SK-N-SH (cell line): ENCODE measurements around the gene DNAH11.

Experiments
- CHD2 ChIP-seq: fragments of 150-350 bp; IDR thresholded peaks from 2 replicates; pipeline ENCODE4 v1.6.1; 2018; ENCODE audit warnings: low read length; ENCODE audit not compliant: partially characterized antibody
- EZH2phosphoT487 ChIP-seq: fragments of 200-600 bp; sonication (generic); IDR thresholded peaks from 2 replicates; pipeline ENCODE4 v1.6.1; 2017; ENCODE audit warnings: low read depth, mixed run types, mild to moderate bottlenecking, antibody characterized with exemption, moderate library complexity, borderline replicate concordance
- FOXJ3 ChIP-seq: sonication (generic); formaldehyde crosslinking; IDR thresholded peaks from 2 replicates; pipeline ENCODE4 v1.5.1; 2020; ENCODE audit warnings: mild to moderate bottlenecking, missing genetic modification reagents
- FOXM1 ChIP-seq: IDR thresholded peaks from 2 replicates; pipeline ENCODE4 v1.4.0; 2012; ENCODE audit warnings: low read depth, mild to moderate bottlenecking
- JUND ChIP-seq: IDR thresholded peaks from 2 replicates; pipeline ENCODE4 v1.4.0; 2012
- RCOR1 ChIP-seq: fragments of 150-350 bp; IDR thresholded peaks from 2 replicates; pipeline ENCODE4 v1.6.1; 2017; ENCODE audit warnings: antibody characterized with exemption, low read length
- YY1 ChIP-seq: IDR thresholded peaks from 2 replicates; pipeline ENCODE4 v1.4.0; 2012; ENCODE audit warnings: low read depth, mild to moderate bottlenecking
- TF ChIP-seq, protein P1 (sequence below): fragments of 200-600 bp; sonication (generic); IDR thresholded peaks from 2 replicates; pipeline ENCODE4 v1.6.1; 2017; ENCODE audit warnings: antibody characterized with exemption, mild to moderate bottlenecking, moderate library complexity
- TF ChIP-seq, protein P2 (sequence below): IDR thresholded peaks from 2 replicates; pipeline ENCODE4 v1.6.1; 2012; ENCODE audit warnings: mild to moderate bottlenecking, low read depth, low read length, moderate library complexity

DNA sequence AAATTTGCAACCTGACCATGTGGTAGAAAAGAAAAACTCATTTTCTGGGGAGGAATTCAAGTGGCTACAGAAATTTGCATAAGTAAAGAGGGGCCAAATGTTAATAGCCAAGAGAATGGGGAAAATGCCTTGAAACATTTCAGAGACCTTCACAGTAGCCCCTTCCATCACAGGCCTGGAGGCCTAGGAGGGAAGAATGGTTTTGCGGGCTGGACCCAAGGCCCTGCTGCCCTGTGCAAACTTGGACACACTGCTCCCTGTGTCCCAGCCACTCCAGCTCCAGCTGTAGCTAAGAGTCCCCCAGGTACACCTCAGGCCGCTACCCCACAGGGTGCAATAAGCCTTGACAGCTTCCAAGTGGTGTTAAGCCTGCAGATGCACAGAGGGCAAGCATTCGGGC is 16.4 kb upstream of the DNAH11 start:
- TF ChIP-seq FOXM1 (no peak), EZH2phosphoT487 (no peak), FOXJ3 (no peak), YY1 (no peak), JUND (no peak), CHD2 (no peak), RCOR1 (no peak)
- TF ChIP-seq, protein P1, sequence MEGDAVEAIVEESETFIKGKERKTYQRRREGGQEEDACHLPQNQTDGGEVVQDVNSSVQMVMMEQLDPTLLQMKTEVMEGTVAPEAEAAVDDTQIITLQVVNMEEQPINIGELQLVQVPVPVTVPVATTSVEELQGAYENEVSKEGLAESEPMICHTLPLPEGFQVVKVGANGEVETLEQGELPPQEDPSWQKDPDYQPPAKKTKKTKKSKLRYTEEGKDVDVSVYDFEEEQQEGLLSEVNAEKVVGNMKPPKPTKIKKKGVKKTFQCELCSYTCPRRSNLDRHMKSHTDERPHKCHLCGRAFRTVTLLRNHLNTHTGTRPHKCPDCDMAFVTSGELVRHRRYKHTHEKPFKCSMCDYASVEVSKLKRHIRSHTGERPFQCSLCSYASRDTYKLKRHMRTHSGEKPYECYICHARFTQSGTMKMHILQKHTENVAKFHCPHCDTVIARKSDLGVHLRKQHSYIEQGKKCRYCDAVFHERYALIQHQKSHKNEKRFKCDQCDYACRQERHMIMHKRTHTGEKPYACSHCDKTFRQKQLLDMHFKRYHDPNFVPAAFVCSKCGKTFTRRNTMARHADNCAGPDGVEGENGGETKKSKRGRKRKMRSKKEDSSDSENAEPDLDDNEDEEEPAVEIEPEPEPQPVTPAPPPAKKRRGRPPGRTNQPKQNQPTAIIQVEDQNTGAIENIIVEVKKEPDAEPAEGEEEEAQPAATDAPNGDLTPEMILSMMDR: no peak
- TF ChIP-seq, protein P2, sequence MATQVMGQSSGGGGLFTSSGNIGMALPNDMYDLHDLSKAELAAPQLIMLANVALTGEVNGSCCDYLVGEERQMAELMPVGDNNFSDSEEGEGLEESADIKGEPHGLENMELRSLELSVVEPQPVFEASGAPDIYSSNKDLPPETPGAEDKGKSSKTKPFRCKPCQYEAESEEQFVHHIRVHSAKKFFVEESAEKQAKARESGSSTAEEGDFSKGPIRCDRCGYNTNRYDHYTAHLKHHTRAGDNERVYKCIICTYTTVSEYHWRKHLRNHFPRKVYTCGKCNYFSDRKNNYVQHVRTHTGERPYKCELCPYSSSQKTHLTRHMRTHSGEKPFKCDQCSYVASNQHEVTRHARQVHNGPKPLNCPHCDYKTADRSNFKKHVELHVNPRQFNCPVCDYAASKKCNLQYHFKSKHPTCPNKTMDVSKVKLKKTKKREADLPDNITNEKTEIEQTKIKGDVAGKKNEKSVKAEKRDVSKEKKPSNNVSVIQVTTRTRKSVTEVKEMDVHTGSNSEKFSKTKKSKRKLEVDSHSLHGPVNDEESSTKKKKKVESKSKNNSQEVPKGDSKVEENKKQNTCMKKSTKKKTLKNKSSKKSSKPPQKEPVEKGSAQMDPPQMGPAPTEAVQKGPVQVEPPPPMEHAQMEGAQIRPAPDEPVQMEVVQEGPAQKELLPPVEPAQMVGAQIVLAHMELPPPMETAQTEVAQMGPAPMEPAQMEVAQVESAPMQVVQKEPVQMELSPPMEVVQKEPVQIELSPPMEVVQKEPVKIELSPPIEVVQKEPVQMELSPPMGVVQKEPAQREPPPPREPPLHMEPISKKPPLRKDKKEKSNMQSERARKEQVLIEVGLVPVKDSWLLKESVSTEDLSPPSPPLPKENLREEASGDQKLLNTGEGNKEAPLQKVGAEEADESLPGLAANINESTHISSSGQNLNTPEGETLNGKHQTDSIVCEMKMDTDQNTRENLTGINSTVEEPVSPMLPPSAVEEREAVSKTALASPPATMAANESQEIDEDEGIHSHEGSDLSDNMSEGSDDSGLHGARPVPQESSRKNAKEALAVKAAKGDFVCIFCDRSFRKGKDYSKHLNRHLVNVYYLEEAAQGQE: no peak
